Measurements from ENCODE around the gene TBL1XR1. TPM values are rescaled to one million over a fixed set of nuclear protein-coding genes. Genes with fewer than 3 reads are reported as not detected.

TBL1XR1 gene
- total and polyA plus RNA-seq, 2 of the 4 experiments (the other 2 are of a cell fraction): 25.2 to 170 TPM

DNA sequence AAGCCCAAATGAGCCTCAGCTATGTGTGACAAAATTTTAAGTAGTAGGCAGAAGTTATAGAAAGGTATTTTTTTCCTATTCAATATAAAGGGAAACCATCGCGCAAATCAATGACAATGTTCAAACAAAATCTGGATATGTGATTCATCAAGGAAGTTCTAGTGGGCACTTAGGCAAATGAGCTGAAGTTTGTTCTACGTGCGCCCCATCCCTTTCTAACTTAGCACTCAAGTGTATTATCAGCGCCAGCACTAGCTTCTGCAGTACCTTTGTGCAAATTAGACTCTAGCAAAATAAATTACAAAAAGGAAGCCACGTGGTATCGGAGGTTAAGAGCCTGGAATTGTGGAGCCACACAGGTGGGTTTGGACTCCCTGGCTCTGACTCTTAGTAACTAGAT is 91.1 kb downstream of the TBL1XR1 start:
- CTCF ChIA-PET: interaction anchor here (0.9 kb wide), 1 partner anchor 262 kb away, joined by 3 read pairs; no protein-coding TSS in a partner anchor
- in situ Hi-C loops (cut with MboI; ENCODE audit: low sequenced_read_pairs): no loop called here
- H2AFZ ChIP-seq (replicated peaks; ENCODE audit: low read length, poor library complexity): no peak overlapping the region

More for the DNA sequence above, 91.1 kb downstream of the TBL1XR1 start:
- no peak overlapping the region for H4K5ac ChIP-seq (ENCODE audit: low read depth, low read length)
- no peak overlapping the region for H2AK5ac ChIP-seq (ENCODE audit: low read depth, low read length)
- peaks cover 23 to 62% of the 10 kb centered on the region in 2 experiments for H3K79me1 ChIP-seq (ENCODE audit: low read depth in 1 of 2, low read length in 2 of 2)
- no peak overlapping the region for H2BK120ac ChIP-seq (ENCODE audit: low read depth, low read length)
- no peak overlapping the region for H3K23ac ChIP-seq (ENCODE audit: low read depth, low read length)
- no TSS peak for BruUV-seq (replicated peaks)
- no peak overlapping the region for H2AK9ac ChIP-seq (replicated peaks; ENCODE audit: low read depth, low read length, poor library complexity)
- H3K27me3 ChIP-seq (ENCODE audit: control insufficient read depth, insufficient read depth, low read length): no peaks in the 10 kb centered on the region
- no peak overlapping the region for H4K91ac ChIP-seq (ENCODE audit: insufficient read depth, low read depth, low read length)
- H3K18ac ChIP-seq (ENCODE audit: low read depth, low read length): no peak overlapping the region
- dilution Hi-C loops (cut with HindIII; ENCODE audit: low sequenced_read_pairs, unreplicated experiment) (no loop called here), intact Hi-C loops (cut with micrococcal nuclease) (loop anchor here (5.0 kb wide), 1 partner anchor 34 kb away; no protein-coding TSS in a partner anchor)
- no peak overlapping the region for H2BK5ac ChIP-seq (ENCODE audit: low read depth, low read length, poor library complexity, severe bottlenecking)
- POLR2A ChIA-PET (ENCODE audit: unreplicated experiment): no interaction called here
- peaks cover 8% of the 10 kb centered on the region; the same call in 1 of the 2 replicates for H3K4me1 ChIP-seq (ENCODE audit: control insufficient read depth, insufficient read depth, low read length)
- H3K9me1 ChIP-seq (ENCODE audit: insufficient read depth, low read length): peaks cover 14% of the 10 kb centered on the region; the same call in 1 of the 2 replicates
- H4K8ac ChIP-seq (ENCODE audit: low read depth in 2 of 2, low read length in 2 of 2): no peak overlapping the region
- H3K27ac ChIP-seq (ENCODE audit: insufficient read depth, low read length): no peak overlapping the region
- H3K4me2 ChIP-seq (ENCODE audit: low read depth, low read length): no peak overlapping the region
- H3K9me3 ChIP-seq (ENCODE audit: control insufficient read depth, insufficient read depth, low read length): no peaks in the 10 kb centered on the region
- no peak overlapping the region for H2BK15ac ChIP-seq (ENCODE audit: low read depth, low read length)
- DNase-seq (no peak), ATAC-seq (ENCODE audit: low read depth) (no peak)
- H3K36me3 ChIP-seq (ENCODE audit: control insufficient read depth, insufficient read depth, low read length): no peaks in the 10 kb centered on the region
- peaks cover 81% of the 10 kb centered on the region for H4K20me1 ChIP-seq (ENCODE audit: insufficient read depth, low read length)
- H3K4me3 ChIP-seq (ENCODE audit: insufficient read depth, low read depth, low read length): no peak overlapping the region
- H3K4ac ChIP-seq (ENCODE audit: low read depth, low read length): no peak overlapping the region
- TF ChIP-seq MXI1 (IDR thresholded peaks at IDR 0.05; ENCODE audit: borderline replicate concordance, low read depth, low read length) (no peak), CHD1 (IDR thresholded peaks at IDR 0.05; ENCODE audit: low read depth, low read length) (no peak), MAZ (IDR thresholded peaks at IDR 0.05; ENCODE audit: borderline replicate concordance, low read depth, low read length) (no peak), BHLHE40 (IDR thresholded peaks at IDR 0.05; ENCODE audit: low read depth, low read length) (no peak), CEBPB (IDR thresholded peaks at IDR 0.05; ENCODE audit: low read depth, low read length) (no peak), POLR2A (IDR thresholded peaks at IDR 0.05; ENCODE audit: low read depth, low read length) (no peak)
- H3K9ac ChIP-seq (ENCODE audit: low read depth, low read length): no peak overlapping the region
- no peak overlapping the region for H3K14ac ChIP-seq (replicated peaks; ENCODE audit: low read depth, low read length)
- H2BK20ac ChIP-seq (ENCODE audit: low read depth, low read length): no peak overlapping the region
- WGBS, 2 experiments (ENCODE audit: extremely low coverage in 2 of 2, insufficient read length in 1 of 2): no CpG with 5 or more reads among the region's 7 CpGs
- no peak overlapping the region for H3K56ac ChIP-seq (ENCODE audit: extremely low read depth, insufficient read depth, low read length)

Data from IMR-90 (cell line).